MM.1S (cell line): Measurements from ENCODE around the gene PCLO.

Source experiments
- DNase-seq: peaks from one replicate; pipeline ENCODE4 v3.0.0-alpha.2; 2015
- H2AFZ ChIP-seq: fragments of 300-600 bp; sonication (generic); 2 replicates; pipeline ENCODE4 v1.6.0; 2016; ENCODE audit warnings: antibody characterized with exemption, low read length
- H3F3A ChIP-seq: fragments of 300-600 bp; sonication (generic); 2 replicates; pipeline ENCODE4 v1.6.1; 2016; ENCODE audit warnings: mild to moderate bottlenecking, antibody characterized with exemption, low read length, moderate library complexity, mixed read lengths; ENCODE audit not compliant: insufficient read depth
- H3K27ac ChIP-seq: fragments of 300-600 bp; sonication (generic); 2 replicates; pipeline ENCODE4 v1.5.1; 2016; ENCODE audit warnings: mild to moderate bottlenecking, low read length
- H3K27me3 ChIP-seq: fragments of 300-600 bp; sonication (generic); replicated peaks from 2 replicates; pipeline ENCODE4 v1.6.0; 2016; ENCODE audit warnings: low read length; ENCODE audit not compliant: insufficient read depth
- H3K36me3 ChIP-seq: fragments of 300-600 bp; sonication (generic); replicated peaks from 2 replicates; pipeline ENCODE4 v1.6.1; 2016; ENCODE audit warnings: mild to moderate bottlenecking, low read length, mixed read lengths; ENCODE audit not compliant: insufficient read depth
- H3K4me1 ChIP-seq: fragments of 300-600 bp; sonication (generic); 2 replicates; pipeline ENCODE4 v1.6.1; 2016; ENCODE audit warnings: low read length, mixed read lengths
- H3K4me2 ChIP-seq: fragments of 300-600 bp; sonication (generic); 2 replicates; pipeline ENCODE4 v1.6.0; 2016; ENCODE audit warnings: low read depth, low read length
- H3K4me3 ChIP-seq: fragments of 300-600 bp; sonication (generic); 2 replicates; pipeline ENCODE4 v1.5.1; 2016; ENCODE audit warnings: low read length, mixed read lengths
- H3K79me2 ChIP-seq: fragments of 300-600 bp; sonication (generic); 2 replicates; pipeline ENCODE4 v1.6.1; 2016; ENCODE audit warnings: mixed run types, low read length, mixed read lengths
- H3K9ac ChIP-seq: fragments of 300-600 bp; sonication (generic); 2 replicates; pipeline ENCODE4 v1.6.1; 2016; ENCODE audit warnings: low read length, mixed read lengths
- H3K9me2 ChIP-seq: fragments of 300-600 bp; sonication (generic); replicated peaks from 2 replicates; pipeline ENCODE4 v1.6.1; 2016; ENCODE audit warnings: mild to moderate bottlenecking, low read length, mixed read lengths; ENCODE audit not compliant: insufficient read depth
- H3K9me3 ChIP-seq: fragments of 300-600 bp; sonication (generic); replicated peaks from 2 replicates; pipeline ENCODE4 v1.6.1; 2016; ENCODE audit warnings: mild to moderate bottlenecking, low read length, mixed read lengths; ENCODE audit not compliant: insufficient read depth
- H4K20me1 ChIP-seq: fragments of 300-600 bp; sonication (generic); 2 replicates; pipeline ENCODE4 v1.6.1; 2016; ENCODE audit warnings: mild to moderate bottlenecking, low read length, moderate library complexity, mixed read lengths; ENCODE audit not compliant: insufficient read depth
- CTCF ChIP-seq: fragments of 300-600 bp; sonication (generic); IDR thresholded peaks from 2 replicates; pipeline ENCODE4 v1.5.1; 2016; ENCODE audit warnings: antibody characterized with exemption, low read length, mixed read lengths
- EZH2 ChIP-seq: fragments of 300-600 bp; sonication (generic); optimal IDR thresholded peaks from 2 replicates; pipeline ENCODE3; 2017; ENCODE audit warnings: low read depth, mild to moderate bottlenecking, antibody characterized with exemption, low read length, mixed read lengths
- EZH2phosphoT487 ChIP-seq: fragments of 300-600 bp; sonication (generic); IDR thresholded peaks from 2 replicates; pipeline ENCODE4 v1.6.1; 2018; ENCODE audit warnings: antibody characterized with exemption, low read length

Gene PCLO

GRCh38 chr7:82886324-82886723, 276.4 kb downstream of the PCLO start:
- H3K27me3 ChIP-seq = no peaks in the 10 kb centered on the region
- H3K4me1 ChIP-seq = no peaks in the 10 kb centered on the region
- H2AFZ ChIP-seq = no peak overlapping the region
- H3F3A ChIP-seq = no peaks in the 10 kb centered on the region
- H4K20me1 ChIP-seq = no peaks in the 10 kb centered on the region
- no peak for TF ChIP-seq EZH2phosphoT487
- TF ChIP-seq EZH2 = no peak
- no peak for TF ChIP-seq CTCF
- no peaks in the 10 kb centered on the region for H3K9me2 ChIP-seq
- H3K27ac ChIP-seq = no peak overlapping the region
- no peaks in the 10 kb centered on the region for H3K36me3 ChIP-seq
- no peaks in the 10 kb centered on the region for H3K79me2 ChIP-seq
- no peak overlapping the region for H3K4me3 ChIP-seq
- no peak overlapping the region for H3K9ac ChIP-seq
- no peak overlapping the region for H3K4me2 ChIP-seq
- H3K9me3 ChIP-seq = no peaks in the 10 kb centered on the region
- no peak for DNase-seq

- TF ChIP-seq CTCF (no peak), EZH2 (no peak), EZH2phosphoT487 (no peak)
- Histone ChIP-seq H3K36me3 (no peaks in the 10 kb centered on the region), H3K79me2 (no peaks in the 10 kb centered on the region), H3K9me3 (no peaks in the 10 kb centered on the region), H4K20me1 (no peaks in the 10 kb centered on the region), H3K9me2 (no peaks in the 10 kb centered on the region), H3F3A (no peaks in the 10 kb centered on the region), H3K9ac (no peak overlapping the region), H3K4me3 (no peak overlapping the region), H3K27ac (no peak overlapping the region), H3K27me3 (no peaks in the 10 kb centered on the region), H3K4me2 (no peak overlapping the region), H2AFZ (no peak overlapping the region), H3K4me1 (no peaks in the 10 kb centered on the region)
- DNase-seq = no peak
These were observed 296.8 kb downstream of the PCLO start for GRCh38 chr7:82865856-82866255.

- no peak overlapping the region for H3K4me2 ChIP-seq
These were observed 303.4 kb downstream of the PCLO start for GRCh38 chr7:82859106-82859850.

More at GRCh38 chr7:82859106-82859850, 303.4 kb downstream of the PCLO start:
- Histone ChIP-seq H3K4me3 (no peak overlapping the region), H3F3A (no peaks in the 10 kb centered on the region), H3K36me3 (no peaks in the 10 kb centered on the region), H3K27me3 (no peaks in the 10 kb centered on the region), H2AFZ (no peak overlapping the region), H3K9ac (no peak overlapping the region), H4K20me1 (no peaks in the 10 kb centered on the region), H3K79me2 (no peaks in the 10 kb centered on the region), H3K27ac (no peak overlapping the region), H3K4me1 (no peaks in the 10 kb centered on the region), H3K9me3 (no peaks in the 10 kb centered on the region), H3K9me2 (no peaks in the 10 kb centered on the region)
- peak; percentile 21 for DNase-seq
- TF ChIP-seq EZH2phosphoT487 = no peak
- no peak for TF ChIP-seq CTCF
- no peak for TF ChIP-seq EZH2
